ENCODE results near the gene ZBTB20.

ZBTB20 gene

GRCh38 chr3:114867359-114867758, 279.7 kb downstream of the ZBTB20 start:
- no peak for DNase-seq

GRCh38 chr3:114866430-114866829, 280.7 kb downstream of the ZBTB20 start:
- DNase-seq, result no peak

- no peak for DNase-seq
These were observed 282.1 kb downstream of the ZBTB20 start for GRCh38 chr3:114864970-114865369.

- DNase-seq, result no peak
These were observed 283.2 kb downstream of the ZBTB20 start for GRCh38 chr3:114863848-114864247.

GRCh38 chr3:114861666-114862065, 285.4 kb downstream of the ZBTB20 start:
- DNase-seq, result no peak

- DNase-seq, result no peak
These were observed 286.6 kb downstream of the ZBTB20 start for GRCh38 chr3:114860531-114860930.

- DNase-seq, result no peak
These were observed 288.8 kb downstream of the ZBTB20 start for GRCh38 chr3:114858329-114858728.

GRCh38 chr3:114857299-114857701, 289.8 kb downstream of the ZBTB20 start:
- DNase-seq, result no peak

- DNase-seq, result no peak
These were observed 290.3 kb downstream of the ZBTB20 start for GRCh38 chr3:114856835-114857234.

GRCh38 chr3:114855839-114856238, 291.2 kb downstream of the ZBTB20 start:
- DNase-seq, result no peak

GRCh38 chr3:114852966-114853365, 294.1 kb downstream of the ZBTB20 start:
- no peak for DNase-seq

GRCh38 chr3:114850898-114851297, 296.2 kb downstream of the ZBTB20 start:
- no peak for DNase-seq

GRCh38 chr3:114848643-114849350, 298.3 kb downstream of the ZBTB20 start:
- no peak for DNase-seq

- no peak for DNase-seq
These were observed 299.0 kb downstream of the ZBTB20 start for GRCh38 chr3:114848082-114848481.

GRCh38 chr3:114847564-114847963, 299.5 kb downstream of the ZBTB20 start:
- DNase-seq, result no peak

GRCh38 chr3:114846779-114847178, 300.3 kb downstream of the ZBTB20 start:
- no peak for DNase-seq

GRCh38 chr3:114846252-114846651, 300.8 kb downstream of the ZBTB20 start:
- DNase-seq, result no peak

- no peak for DNase-seq
These were observed 305.6 kb downstream of the ZBTB20 start for GRCh38 chr3:114841515-114841914.

- DNase-seq, result no peak
These were observed 307.6 kb downstream of the ZBTB20 start for GRCh38 chr3:114839476-114839875.

GRCh38 chr3:114838025-114838424, 309.1 kb downstream of the ZBTB20 start:
- DNase-seq, result no peak

- no peak for DNase-seq
These were observed 312.7 kb downstream of the ZBTB20 start for GRCh38 chr3:114834175-114834940.

GRCh38 chr3:114831861-114832260, 315.2 kb downstream of the ZBTB20 start:
- DNase-seq, result no peak

GRCh38 chr3:114830652-114831051, 316.4 kb downstream of the ZBTB20 start:
- no peak for DNase-seq

- DNase-seq, result no peak
These were observed 317.3 kb downstream of the ZBTB20 start for GRCh38 chr3:114829783-114830182.

GRCh38 chr3:114827495-114827894, 319.6 kb downstream of the ZBTB20 start:
- no peak for DNase-seq

Data from activated CD8-positive, alpha-beta memory T cell treated with anti-CD3 and anti-CD28 coated beads, Interleukin-2, amount 50 U/mL, for 48 hours (primary cell).